Inflammatory macrophage treated with lipopolysaccharide for 1 hour (primary cell): Measurements from ENCODE around the gene KLHL35.
A peak's percentile ranks its signal among the peaks of the same experiment; 100 is the strongest.

ENCODE experiments used
- DNase-seq, 2 donors: peaks; one replicate each; pipeline ENCODE4 v3.0.0-alpha.2; 2020 to 2022

KLHL35 gene

GRCh38 chr11:75432911-75433321, at the start of gene KLHL35:
KLHL35 (minus strand) TSS chr11:75433203; CDS start chr11:75430629, 2,574 bp downstream.
- DNase-seq: no peak

- DNase-seq: peak; percentile 51 to 69
These were observed 49.1 kb upstream of the KLHL35 start for GRCh38 chr11:75481922-75482606.

- peak; percentile 12 to 43 for DNase-seq
These were observed 48.4 kb upstream of the KLHL35 start for GRCh38 chr11:75481223-75481921.

- DNase-seq: peak in 1 of 2 donors; percentile 74
These were observed 47.5 kb upstream of the KLHL35 start for GRCh38 chr11:75480185-75481175.

GRCh38 chr11:75479597-75480145, 46.7 kb upstream of the KLHL35 start:
- DNase-seq: no peak

GRCh38 chr11:75478783-75479596, 46.0 kb upstream of the KLHL35 start:
- DNase-seq: no peak

- no peak for DNase-seq
These were observed 44.6 kb upstream of the KLHL35 start for GRCh38 chr11:75477614-75477935.

- DNase-seq: no peak
These were observed 44.0 kb upstream of the KLHL35 start for GRCh38 chr11:75476739-75477613.

- peak in 1 of 2 donors; percentile 7 for DNase-seq
These were observed 43.0 kb upstream of the KLHL35 start for GRCh38 chr11:75475767-75476650.

- DNase-seq: peak in 1 of 2 donors; percentile 33
These were observed 42.1 kb upstream of the KLHL35 start for GRCh38 chr11:75474878-75475766.

- DNase-seq: peak; percentile 16 to 26
These were observed 41.2 kb upstream of the KLHL35 start for GRCh38 chr11:75474240-75474639.

- no peak for DNase-seq
These were observed 40.7 kb upstream of the KLHL35 start for GRCh38 chr11:75473684-75474083.

- DNase-seq: no peak
These were observed 39.2 kb upstream of the KLHL35 start for GRCh38 chr11:75472081-75472732.

GRCh38 chr11:75471176-75471973, 38.4 kb upstream of the KLHL35 start:
- no peak for DNase-seq

GRCh38 chr11:75470476-75471080, 37.6 kb upstream of the KLHL35 start:
- DNase-seq: no peak

- no peak for DNase-seq
These were observed 36.9 kb upstream of the KLHL35 start for GRCh38 chr11:75469785-75470405.
